Measurements from ENCODE around the gene ZNF827. TPM values are rescaled to one million over a fixed set of nuclear protein-coding genes. Genes with fewer than 3 reads are reported as not detected.

The ZNF827 gene
- total RNA-seq, 2 donors from 2014 or later: 26.0 to 39.0 TPM

- Mint-ChIP-seq H3K9me3 (no peaks in the 10 kb centered on the region), H3K4me3 (no peak overlapping the region), H3K27ac (no peak overlapping the region), H3K4me1 (ENCODE audit: low read depth) (peaks cover 35% of the 10 kb centered on the region), H3K36me3 (ENCODE audit: insufficient read depth in 2 of 2) (peaks cover 4 to 17% of the 10 kb centered on the region in 2 donors), H3K27me3 (ENCODE audit: low read depth) (no peaks in the 10 kb centered on the region)
- DNase-seq: no peak
- no peak for ATAC-seq (replicated peaks in 1 of 2)
Measured at GRCh38 chr4:145898926-145899531, 39.6 kb downstream of the ZNF827 start.

DNA sequence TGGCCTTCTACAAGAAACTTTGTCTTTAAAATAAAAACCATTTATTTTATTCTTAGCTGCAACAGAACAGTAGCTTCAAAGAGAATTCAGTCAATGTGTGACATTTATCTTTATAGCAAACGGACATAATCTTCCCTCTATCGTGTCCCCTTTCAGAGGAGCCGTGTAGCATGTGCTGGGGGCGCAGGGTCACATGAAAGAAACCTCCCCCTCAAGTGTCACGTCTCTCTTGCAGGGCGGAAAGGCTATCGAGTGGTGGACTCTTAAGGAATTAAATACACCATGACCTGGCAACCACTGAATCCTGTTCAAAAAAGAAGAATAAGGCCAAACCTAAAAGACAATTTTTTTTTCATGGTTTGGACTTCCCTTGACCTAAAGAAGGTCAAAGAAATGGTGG, 40.2 kb downstream of the ZNF827 start:
- DNase-seq (no peak), ATAC-seq (replicated peaks in 1 of 2) (no peak)
- H3K36me3 Mint-ChIP-seq (ENCODE audit: insufficient read depth in 2 of 2): peaks cover 4 to 19% of the 10 kb centered on the region in 2 donors
- no peak overlapping the region for H3K27ac Mint-ChIP-seq
- H3K4me1 Mint-ChIP-seq (ENCODE audit: low read depth): peaks cover 37% of the 10 kb centered on the region
- H3K27me3 Mint-ChIP-seq (ENCODE audit: low read depth): no peaks in the 10 kb centered on the region
- H3K4me3 Mint-ChIP-seq: no peak overlapping the region
- no peaks in the 10 kb centered on the region for H3K9me3 Mint-ChIP-seq

DNA sequence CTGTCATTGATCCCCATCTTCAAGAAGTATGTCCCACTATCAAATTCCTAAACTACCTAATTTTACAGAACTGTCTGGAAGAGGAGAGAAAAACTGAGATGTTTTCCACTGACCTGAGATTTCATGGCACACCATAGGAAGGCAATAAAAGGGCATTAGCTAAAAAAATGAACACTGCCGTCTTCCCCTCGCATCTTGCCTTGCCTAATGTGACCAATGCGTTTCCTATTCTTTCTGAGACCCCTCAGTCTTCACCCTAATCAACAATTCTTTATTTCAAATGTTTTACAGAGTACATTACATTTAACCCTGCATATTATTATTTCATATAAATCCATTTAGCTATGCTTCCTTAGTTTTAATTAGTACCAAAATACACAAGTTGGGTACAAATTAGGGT, 43.6 kb downstream of the ZNF827 start:
- DNase-seq (no peak), ATAC-seq (replicated peaks in 1 of 2) (no peak)
- Mint-ChIP-seq H3K4me3 (peak overlapping the region in 1 of 2 donors; percentile 54), H3K36me3 (ENCODE audit: insufficient read depth in 2 of 2) (peaks cover 2 to 12% of the 10 kb centered on the region in 2 donors), H3K27ac (no peak overlapping the region), H3K9me3 (no peaks in the 10 kb centered on the region), H3K27me3 (ENCODE audit: low read depth) (no peaks in the 10 kb centered on the region), H3K4me1 (ENCODE audit: low read depth) (peaks cover 37% of the 10 kb centered on the region)

GRCh38 chr4:145891958-145892357, 46.7 kb downstream of the ZNF827 start:
- H3K36me3 Mint-ChIP-seq (ENCODE audit: insufficient read depth in 2 of 2): peaks cover 2 to 13% of the 10 kb centered on the region in 2 donors
- H3K9me3 Mint-ChIP-seq: no peaks in the 10 kb centered on the region
- ATAC-seq (replicated peaks in 1 of 2) (no peak), DNase-seq (no peak)
- H3K4me1 Mint-ChIP-seq (ENCODE audit: low read depth): peaks cover 30% of the 10 kb centered on the region
- no peak overlapping the region for H3K27ac Mint-ChIP-seq
- no peak overlapping the region for H3K4me3 Mint-ChIP-seq
- no peaks in the 10 kb centered on the region for H3K27me3 Mint-ChIP-seq (ENCODE audit: low read depth)

- no peak for ATAC-seq (replicated peaks in 1 of 2)
- DNase-seq: no peak
- no peaks in the 10 kb centered on the region for H3K9me3 Mint-ChIP-seq
- no peak overlapping the region for H3K4me3 Mint-ChIP-seq
- no peak overlapping the region for H3K27ac Mint-ChIP-seq
- H3K36me3 Mint-ChIP-seq (ENCODE audit: insufficient read depth in 2 of 2): peaks cover 4 to 13% of the 10 kb centered on the region in 2 donors
- peaks cover 30% of the 10 kb centered on the region for H3K4me1 Mint-ChIP-seq (ENCODE audit: low read depth)
- no peaks in the 10 kb centered on the region for H3K27me3 Mint-ChIP-seq (ENCODE audit: low read depth)
Measured at GRCh38 chr4:145890689-145891088, 47.9 kb downstream of the ZNF827 start.

DNA sequence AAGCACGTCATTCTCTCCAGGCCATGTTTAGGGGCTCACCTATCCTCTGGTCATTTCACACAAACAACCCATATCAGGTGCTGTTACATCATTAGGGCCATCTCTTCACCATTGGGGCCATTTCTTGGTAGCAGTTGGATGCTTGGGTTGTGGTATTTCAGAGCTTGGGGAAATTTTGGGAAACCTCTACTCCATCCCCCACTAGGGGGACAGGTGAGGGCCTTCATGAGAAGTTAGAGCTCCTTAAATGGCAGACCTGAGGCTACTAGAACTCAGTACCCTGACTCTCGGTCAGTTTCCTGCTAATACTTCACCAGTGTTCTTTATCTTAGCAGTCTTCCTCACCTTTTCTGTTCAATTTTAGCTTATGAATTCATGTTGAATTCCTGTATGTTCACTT, 50.2 kb downstream of the ZNF827 start:
- Mint-ChIP-seq H3K4me1 (ENCODE audit: low read depth) (peaks cover 28% of the 10 kb centered on the region), H3K9me3 (no peaks in the 10 kb centered on the region), H3K27ac (no peak overlapping the region), H3K4me3 (no peak overlapping the region), H3K36me3 (ENCODE audit: insufficient read depth in 2 of 2) (peaks cover 4 to 16% of the 10 kb centered on the region in 2 donors), H3K27me3 (ENCODE audit: low read depth) (no peaks in the 10 kb centered on the region)
- DNase-seq: no peak
- no peak for ATAC-seq (replicated peaks in 1 of 2)

GRCh38 chr4:145887241-145887991, 51.2 kb downstream of the ZNF827 start:
- Mint-ChIP-seq H3K4me3 (no peak overlapping the region), H3K36me3 (ENCODE audit: insufficient read depth in 2 of 2) (peaks cover 3 to 19% of the 10 kb centered on the region in 2 donors), H3K27ac (no peak overlapping the region)

DNA sequence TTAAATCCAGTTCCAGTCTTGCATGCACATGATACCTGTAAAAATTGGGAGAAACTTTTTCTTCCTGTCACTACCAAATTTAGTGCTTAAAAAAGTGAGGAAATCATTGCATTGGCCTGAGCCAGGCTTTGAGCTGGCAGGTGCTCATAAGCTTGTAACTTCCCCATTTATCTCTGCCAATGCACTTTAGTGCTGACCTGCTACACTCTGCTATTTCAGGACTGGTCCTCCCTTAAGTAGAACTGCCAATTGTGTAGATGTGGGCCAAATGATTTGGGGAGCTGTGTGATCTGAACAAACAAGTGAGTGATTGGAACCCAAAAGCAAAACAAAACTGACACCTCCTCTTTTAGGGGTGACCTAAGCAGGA, 51.8 kb downstream of the ZNF827 start:
- DNase-seq: no peak
- Mint-ChIP-seq H3K9me3 (no peaks in the 10 kb centered on the region), H3K27ac (no peak overlapping the region), H3K4me3 (no peak overlapping the region), H3K4me1 (ENCODE audit: low read depth) (peaks cover 42% of the 10 kb centered on the region), H3K27me3 (ENCODE audit: low read depth) (no peaks in the 10 kb centered on the region), H3K36me3 (ENCODE audit: insufficient read depth in 2 of 2) (peaks cover 2 to 19% of the 10 kb centered on the region in 2 donors)
- ATAC-seq (replicated peaks in 1 of 2): no peak

More at GRCh38 chr4:145887241-145887991, 51.2 kb downstream of the ZNF827 start:
- no peak for ATAC-seq (replicated peaks in 1 of 2)
- H3K4me1 Mint-ChIP-seq (ENCODE audit: low read depth): peaks cover 37% of the 10 kb centered on the region
- no peaks in the 10 kb centered on the region for H3K27me3 Mint-ChIP-seq (ENCODE audit: low read depth)
- no peak for DNase-seq
- H3K9me3 Mint-ChIP-seq: no peaks in the 10 kb centered on the region

GRCh38 chr4:145885666-145886065, 53.0 kb downstream of the ZNF827 start:
- no peak for ATAC-seq (replicated peaks in 1 of 2)
- DNase-seq: no peak
- Mint-ChIP-seq H3K4me1 (ENCODE audit: low read depth) (peaks cover 49% of the 10 kb centered on the region), H3K27me3 (ENCODE audit: low read depth) (no peaks in the 10 kb centered on the region), H3K36me3 (ENCODE audit: insufficient read depth in 2 of 2) (peaks cover 5 to 15% of the 10 kb centered on the region in 2 donors), H3K9me3 (no peaks in the 10 kb centered on the region), H3K27ac (no peak overlapping the region), H3K4me3 (no peak overlapping the region)

- ATAC-seq (replicated peaks in 1 of 2) (no peak), DNase-seq (no peak)
- H3K4me1 Mint-ChIP-seq (ENCODE audit: low read depth): peaks cover 49% of the 10 kb centered on the region
- H3K36me3 Mint-ChIP-seq (ENCODE audit: insufficient read depth in 2 of 2): peaks cover 7 to 16% of the 10 kb centered on the region in 2 donors
- no peak overlapping the region for H3K27ac Mint-ChIP-seq
- no peak overlapping the region for H3K4me3 Mint-ChIP-seq
- no peaks in the 10 kb centered on the region for H3K9me3 Mint-ChIP-seq
- no peaks in the 10 kb centered on the region for H3K27me3 Mint-ChIP-seq (ENCODE audit: low read depth)
Measured at GRCh38 chr4:145884775-145885174, 53.8 kb downstream of the ZNF827 start.

DNA sequence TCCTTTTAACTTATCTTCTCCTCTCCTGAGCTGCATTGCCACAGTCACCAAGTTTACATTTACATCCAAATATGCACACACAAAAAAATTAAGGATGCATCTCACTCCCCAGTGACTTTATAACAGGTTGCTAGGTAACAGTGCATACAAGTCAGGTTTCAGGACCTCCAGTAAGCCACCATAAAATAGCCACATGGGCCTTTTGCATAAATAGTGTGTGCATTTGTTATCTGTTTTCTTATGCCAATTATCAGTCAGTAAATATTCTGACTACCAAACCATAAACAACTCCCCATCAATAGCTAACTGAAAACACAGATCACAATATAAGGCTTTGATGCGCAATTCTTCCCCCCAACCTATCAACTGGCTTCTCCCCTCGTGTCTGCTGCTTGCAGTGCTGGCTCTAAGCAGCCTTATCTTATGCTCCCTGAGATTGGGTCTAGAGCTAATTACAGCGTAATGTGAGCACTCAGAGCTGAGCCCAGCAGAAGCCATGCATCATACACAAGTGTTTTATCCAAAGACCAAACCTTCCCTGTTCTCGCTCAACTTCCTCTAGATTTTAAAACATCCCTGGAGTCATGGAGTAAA, 55.4 kb downstream of the ZNF827 start:
- no peak for ATAC-seq (replicated peaks in 1 of 2)
- Mint-ChIP-seq H3K27ac (no peak overlapping the region), H3K9me3 (no peaks in the 10 kb centered on the region), H3K4me1 (ENCODE audit: low read depth) (peaks cover 49% of the 10 kb centered on the region), H3K27me3 (ENCODE audit: low read depth) (no peaks in the 10 kb centered on the region), H3K36me3 (ENCODE audit: insufficient read depth in 2 of 2) (peaks cover 10 to 18% of the 10 kb centered on the region in 2 donors), H3K4me3 (no peak overlapping the region)
- no peak for DNase-seq

DNA sequence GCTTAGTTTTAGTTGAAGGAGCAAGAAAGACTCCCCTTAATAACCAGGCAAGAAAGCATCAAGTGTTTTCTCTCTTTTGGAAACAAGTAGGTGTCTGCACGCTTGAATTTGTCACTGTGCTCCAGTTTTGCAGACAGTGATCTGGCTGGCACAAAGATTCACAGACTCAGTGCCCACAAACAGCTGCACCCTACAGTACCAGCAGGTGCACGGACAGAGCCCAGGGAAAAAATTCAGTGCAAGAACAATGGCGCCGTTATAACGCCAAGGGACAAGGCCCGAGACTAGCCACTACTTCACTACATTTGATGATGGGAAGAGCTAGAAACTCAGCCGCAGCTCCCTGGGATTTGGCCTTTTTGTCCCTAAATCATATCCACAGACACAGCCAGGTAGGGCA, 56.0 kb downstream of the ZNF827 start:
- H3K9me3 Mint-ChIP-seq: no peaks in the 10 kb centered on the region
- H3K27me3 Mint-ChIP-seq (ENCODE audit: low read depth): no peaks in the 10 kb centered on the region
- no peak overlapping the region for H3K27ac Mint-ChIP-seq
- ATAC-seq (replicated peaks in 1 of 2) (no peak), DNase-seq (no peak)
- peaks cover 10 to 20% of the 10 kb centered on the region in 2 donors for H3K36me3 Mint-ChIP-seq (ENCODE audit: insufficient read depth in 2 of 2)
- peaks cover 49% of the 10 kb centered on the region for H3K4me1 Mint-ChIP-seq (ENCODE audit: low read depth)
- no peak overlapping the region for H3K4me3 Mint-ChIP-seq

- no peaks in the 10 kb centered on the region for H3K9me3 Mint-ChIP-seq
- no peak for ATAC-seq (replicated peaks in 1 of 2)
- DNase-seq: no peak
- H3K27me3 Mint-ChIP-seq (ENCODE audit: low read depth): no peaks in the 10 kb centered on the region
- peaks cover 10 to 21% of the 10 kb centered on the region in 2 donors for H3K36me3 Mint-ChIP-seq (ENCODE audit: insufficient read depth in 2 of 2)
- peaks cover 49% of the 10 kb centered on the region for H3K4me1 Mint-ChIP-seq (ENCODE audit: low read depth)
- H3K27ac Mint-ChIP-seq: no peak overlapping the region
- no peak overlapping the region for H3K4me3 Mint-ChIP-seq
Measured at GRCh38 chr4:145881989-145882388, 56.6 kb downstream of the ZNF827 start.

All from activated T-cell treated with anti-CD3 and anti-CD28 coated beads, Interleukin-2, amount 50 U/mL, for 72 hours (primary cell).